Astrocyte of the spinal cord (primary cell): Measurements from ENCODE around the gene CCNQ.

ENCODE experiments used
- DNase-seq: peaks from one replicate; pipeline ENCODE4 v3.0.0; 2011; ENCODE audit warnings: low read depth, low spot score
- H3K4me3 ChIP-seq: 2 replicates; pipeline ENCODE4 v1.5.1; 2011; ENCODE audit warnings: low read depth, mild to moderate bottlenecking, low read length, moderate library complexity
- CTCF ChIP-seq: IDR thresholded peaks from 2 replicates; pipeline ENCODE4 v1.5.1; 2012; ENCODE audit warnings: low read depth, mild to moderate bottlenecking, low read length, inconsistent platforms
- in situ Hi-C: cut with HindIII; loops from 2 replicates; pipeline ENCODE4 v1.10.0; 2017; ENCODE audit warnings: low sequenced_read_pairs

CCNQ gene

GRCh38 chrX:153576239-153576870 lies 22.6 kb downstream of the CCNQ start:
- no peak overlapping the region for H3K4me3 ChIP-seq
- no peak for DNase-seq
- in situ Hi-C loops: no loop called here
- no peak for TF ChIP-seq CTCF

DNA sequence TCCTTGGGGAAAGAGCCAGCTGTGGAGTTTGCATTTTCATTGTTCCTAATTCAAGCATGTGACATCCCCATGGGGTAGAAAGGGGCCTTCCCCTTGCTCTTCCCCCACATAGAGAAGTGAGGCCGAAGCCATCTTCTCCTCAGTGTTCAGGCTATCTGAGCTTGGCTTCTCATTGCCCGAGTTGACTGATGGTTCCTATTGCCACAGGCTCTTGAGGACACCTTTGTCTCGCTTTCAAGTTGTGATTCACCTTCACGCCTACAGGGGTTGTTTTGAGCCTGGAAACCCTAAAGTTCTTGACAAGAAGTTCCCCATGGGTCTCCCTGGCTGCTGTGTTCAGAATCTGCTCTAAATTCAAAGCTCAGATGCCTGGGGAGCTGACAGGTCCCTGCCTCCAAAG lies 25.0 kb downstream of the CCNQ start:
- TF ChIP-seq CTCF: no peak
- in situ Hi-C loops: no loop called here
- no peak for DNase-seq
- no peak overlapping the region for H3K4me3 ChIP-seq

GRCh38 chrX:153572601-153573000 lies 26.3 kb downstream of the CCNQ start:
- in situ Hi-C loops: no loop called here
- no peak for TF ChIP-seq CTCF
- H3K4me3 ChIP-seq: no peak overlapping the region
- DNase-seq: no peak

DNA sequence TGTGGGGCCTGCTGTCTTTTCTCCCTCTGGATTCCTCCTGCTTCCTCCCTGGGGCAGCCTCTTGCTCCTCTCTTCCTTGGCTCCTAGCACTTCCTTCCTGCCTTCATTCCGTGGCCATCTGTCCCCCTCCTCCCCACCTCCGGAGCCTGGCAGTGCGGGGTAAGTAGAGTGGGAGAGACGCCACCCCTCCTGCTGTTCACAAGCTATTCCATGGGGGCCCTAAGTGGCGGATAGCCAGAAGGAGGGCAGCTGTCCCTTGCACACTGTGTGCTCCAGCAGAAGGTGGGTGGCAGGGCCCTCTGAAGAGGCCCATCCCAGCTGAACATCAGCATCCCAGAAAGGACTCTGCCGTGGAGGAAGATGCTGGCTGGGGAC lies 27.4 kb downstream of the CCNQ start:
- no peak for DNase-seq
- in situ Hi-C loops: no loop called here
- H3K4me3 ChIP-seq: no peak overlapping the region
- TF ChIP-seq CTCF: no peak

- in situ Hi-C loops: no loop called here
These were observed 29.5 kb downstream of the CCNQ start for GRCh38 chrX:153569475-153569874.

GRCh38 chrX:153568451-153569011 lies 30.4 kb downstream of the CCNQ start:
- TF ChIP-seq CTCF: no peak
- no peak for DNase-seq
- in situ Hi-C loops: no loop called here
- no peak overlapping the region for H3K4me3 ChIP-seq

More at GRCh38 chrX:153569475-153569874, 29.5 kb downstream of the CCNQ start:
- no peak overlapping the region for H3K4me3 ChIP-seq
- no peak for DNase-seq
- TF ChIP-seq CTCF: no peak
